Activated CD4-positive, alpha-beta T cell treated with anti-CD3 and anti-CD28 coated beads, Interleukin-2, amount 10 ng/mL, durations not matched to agents 7 days and 5 days (primary cell): ENCODE results near the gene LMO7. TPM values are rescaled to one million over a fixed set of nuclear protein-coding genes. Genes with fewer than 3 reads are reported as not detected.

Experiments
- CTCF ChIA-PET: fragments of 350-600 bp; sonication (Branson Sonifier 250); formaldehyde crosslinking; loops from one replicate; lab custom pipeline; 2021; ENCODE audit warnings: antibody characterized with exemption; lab: Charles Lee
- POLR2A ChIA-PET: fragments of 350-600 bp; sonication (Branson Sonifier 250); formaldehyde crosslinking; loops from one replicate; lab custom pipeline; 2021; ENCODE audit warnings: antibody characterized with exemption; lab: Charles Lee
- DNase-seq: peaks from one replicate; pipeline ENCODE4 v3.0.0-alpha.2; 2020
- H3K27ac Mint-ChIP-seq: one replicate; pipeline ENCODE4 v1.8.0; 2021; ENCODE audit warnings: mild to moderate bottlenecking, moderate library complexity, mixed read lengths
- H3K27me3 Mint-ChIP-seq: one replicate; pipeline ENCODE4 v1.8.0; 2021; ENCODE audit warnings: mixed read lengths
- H3K36me3 Mint-ChIP-seq: one replicate; pipeline ENCODE4 v1.8.0; 2021; ENCODE audit warnings: low read depth, mixed read lengths
- H3K4me1 Mint-ChIP-seq: one replicate; pipeline ENCODE4 v1.8.0; 2021; ENCODE audit warnings: mixed read lengths
- H3K4me3 Mint-ChIP-seq: one replicate; pipeline ENCODE4 v1.8.0; 2021; ENCODE audit warnings: mild to moderate bottlenecking, moderate library complexity, mixed read lengths
- H3K9me3 Mint-ChIP-seq: one replicate; pipeline ENCODE4 v1.8.0; 2021; ENCODE audit warnings: mixed read lengths
- total RNA-seq, 2 experiments: library from RNA; stranded (reverse); gene quantifications; one replicate each; pipeline ENCODE4 v1.2.3, GENCODE V29; 2021

The LMO7 gene
- total RNA-seq, 2 experiments from 2014 or later = 23.1 to 30.7 TPM

GRCh38 chr13:75803164-75803611, 167.1 kb downstream of the LMO7 start:
- H3K36me3 Mint-ChIP-seq = peaks cover 14% of the 10 kb centered on the region
- DNase-seq = peak; percentile 39
- CTCF ChIA-PET = interaction anchor here (0.6 kb wide), 1 partner anchor 132 kb away, joined by 3 read pairs; no protein-coding TSS in a partner anchor
- H3K27me3 Mint-ChIP-seq = no peaks in the 10 kb centered on the region
- peak overlapping the region; percentile 54 for H3K27ac Mint-ChIP-seq
- no peak overlapping the region for H3K4me3 Mint-ChIP-seq
- POLR2A ChIA-PET = interaction anchor here (0.6 to 1.0 kb wide), 2 partner anchors 42 to 216 kb away, joined by 3 to 4 read pairs; no protein-coding TSS in a partner anchor
- peaks cover 31% of the 10 kb centered on the region for H3K4me1 Mint-ChIP-seq
- peaks cover 2% of the 10 kb centered on the region for H3K9me3 Mint-ChIP-seq

- ChIA-PET CTCF (no interaction called here), POLR2A (no interaction called here)
- H3K4me3 Mint-ChIP-seq = no peak overlapping the region
These were observed 167.9 kb downstream of the LMO7 start for GRCh38 chr13:75804054-75804453.

GRCh38 chr13:75804605-75805004, 168.5 kb downstream of the LMO7 start:
- H3K36me3 Mint-ChIP-seq = peaks cover 14% of the 10 kb centered on the region
- H3K4me3 Mint-ChIP-seq = no peak overlapping the region
- no peak for DNase-seq
- no peak overlapping the region for H3K27ac Mint-ChIP-seq
- ChIA-PET CTCF (no interaction called here), POLR2A (no interaction called here)
- H3K27me3 Mint-ChIP-seq = no peaks in the 10 kb centered on the region
- H3K4me1 Mint-ChIP-seq = peaks cover 26% of the 10 kb centered on the region
- H3K9me3 Mint-ChIP-seq = peaks cover 2% of the 10 kb centered on the region

More at GRCh38 chr13:75804054-75804453, 167.9 kb downstream of the LMO7 start:
- Mint-ChIP-seq H3K27me3 (no peaks in the 10 kb centered on the region), H3K27ac (no peak overlapping the region), H3K9me3 (peaks cover 2% of the 10 kb centered on the region), H3K4me1 (peaks cover 26% of the 10 kb centered on the region), H3K36me3 (peaks cover 14% of the 10 kb centered on the region)
- DNase-seq = no peak

GRCh38 chr13:75806117-75806516, 170.0 kb downstream of the LMO7 start:
- no peaks in the 10 kb centered on the region for H3K27me3 Mint-ChIP-seq
- ChIA-PET CTCF (interaction anchor here (1.5 kb wide), 1 partner anchor 63 kb away, joined by 4 read pairs; no protein-coding TSS in a partner anchor), POLR2A (no interaction called here)
- H3K27ac Mint-ChIP-seq = no peak overlapping the region
- DNase-seq = no peak
- peaks cover 12% of the 10 kb centered on the region for H3K36me3 Mint-ChIP-seq
- H3K4me1 Mint-ChIP-seq = peaks cover 22% of the 10 kb centered on the region
- H3K4me3 Mint-ChIP-seq = no peak overlapping the region
- H3K9me3 Mint-ChIP-seq = peaks cover 2% of the 10 kb centered on the region

GRCh38 chr13:75811361-75811760, 175.2 kb downstream of the LMO7 start:
- ChIA-PET POLR2A (no interaction called here), CTCF (no interaction called here)
- H3K27ac Mint-ChIP-seq = no peak overlapping the region
- H3K4me1 Mint-ChIP-seq = no peaks in the 10 kb centered on the region
- H3K27me3 Mint-ChIP-seq = no peaks in the 10 kb centered on the region
- peaks cover 6% of the 10 kb centered on the region for H3K36me3 Mint-ChIP-seq
- H3K9me3 Mint-ChIP-seq = peaks cover 2% of the 10 kb centered on the region
- H3K4me3 Mint-ChIP-seq = no peak overlapping the region
- no peak for DNase-seq

- Mint-ChIP-seq H3K36me3 (peaks cover 6% of the 10 kb centered on the region), H3K4me1 (no peaks in the 10 kb centered on the region), H3K4me3 (no peak overlapping the region), H3K27ac (no peak overlapping the region), H3K27me3 (no peaks in the 10 kb centered on the region), H3K9me3 (peaks cover 2% of the 10 kb centered on the region)
- DNase-seq = no peak
- ChIA-PET POLR2A (no interaction called here), CTCF (no interaction called here)
These were observed 175.7 kb downstream of the LMO7 start for GRCh38 chr13:75811841-75812240.

- no peaks in the 10 kb centered on the region for H3K36me3 Mint-ChIP-seq
- no peaks in the 10 kb centered on the region for H3K27me3 Mint-ChIP-seq
- no peak overlapping the region for H3K27ac Mint-ChIP-seq
- no peaks in the 10 kb centered on the region for H3K4me1 Mint-ChIP-seq
- POLR2A ChIA-PET = no interaction called here
- no peak for DNase-seq
- CTCF ChIA-PET = no interaction called here
- H3K9me3 Mint-ChIP-seq = no peaks in the 10 kb centered on the region
- H3K4me3 Mint-ChIP-seq = no peak overlapping the region
These were observed 176.6 kb downstream of the LMO7 start for GRCh38 chr13:75812751-75813181.

GRCh38 chr13:75813323-75813722, 177.2 kb downstream of the LMO7 start:
- POLR2A ChIA-PET = no interaction called here
- no peaks in the 10 kb centered on the region for H3K9me3 Mint-ChIP-seq
- no peak overlapping the region for H3K27ac Mint-ChIP-seq
- no peak overlapping the region for H3K4me3 Mint-ChIP-seq
- no peak for DNase-seq
- H3K4me1 Mint-ChIP-seq = no peaks in the 10 kb centered on the region
- H3K36me3 Mint-ChIP-seq = no peaks in the 10 kb centered on the region
- CTCF ChIA-PET = no interaction called here
- H3K27me3 Mint-ChIP-seq = no peaks in the 10 kb centered on the region

GRCh38 chr13:75818179-75818967, 182.2 kb downstream of the LMO7 start:
- Mint-ChIP-seq H3K27ac (no peak overlapping the region), H3K27me3 (no peaks in the 10 kb centered on the region), H3K4me1 (no peaks in the 10 kb centered on the region), H3K36me3 (peaks cover 3% of the 10 kb centered on the region), H3K9me3 (no peaks in the 10 kb centered on the region), H3K4me3 (no peak overlapping the region)
- ChIA-PET CTCF (no interaction called here), POLR2A (no interaction called here)
- DNase-seq = no peak

- no peaks in the 10 kb centered on the region for H3K4me1 Mint-ChIP-seq
These were observed 182.8 kb downstream of the LMO7 start for GRCh38 chr13:75818968-75819225.

GRCh38 chr13:75825161-75825560, 189.0 kb downstream of the LMO7 start:
- H3K4me3 Mint-ChIP-seq = no peak overlapping the region
- CTCF ChIA-PET = interaction anchor here (1.0 kb wide), 1 partner anchor 64 kb away, joined by 3 read pairs; no protein-coding TSS in a partner anchor

More at GRCh38 chr13:75818968-75819225, 182.8 kb downstream of the LMO7 start:
- DNase-seq = no peak
- Mint-ChIP-seq H3K36me3 (peaks cover 5% of the 10 kb centered on the region), H3K9me3 (no peaks in the 10 kb centered on the region), H3K27me3 (no peaks in the 10 kb centered on the region), H3K27ac (no peak overlapping the region), H3K4me3 (no peak overlapping the region)
- CTCF ChIA-PET = no interaction called here
- POLR2A ChIA-PET = no interaction called here

GRCh38 chr13:75825594-75825993, 189.5 kb downstream of the LMO7 start:
- H3K27ac Mint-ChIP-seq = no peak overlapping the region
- H3K4me1 Mint-ChIP-seq = no peaks in the 10 kb centered on the region
- no peak for DNase-seq
- peaks cover 2% of the 10 kb centered on the region for H3K9me3 Mint-ChIP-seq
- POLR2A ChIA-PET = no interaction called here
- no peaks in the 10 kb centered on the region for H3K27me3 Mint-ChIP-seq
- H3K36me3 Mint-ChIP-seq = peaks cover 7% of the 10 kb centered on the region
- no peak overlapping the region for H3K4me3 Mint-ChIP-seq
- CTCF ChIA-PET = no interaction called here

More at GRCh38 chr13:75825161-75825560, 189.0 kb downstream of the LMO7 start:
- H3K36me3 Mint-ChIP-seq = peaks cover 7% of the 10 kb centered on the region
- H3K4me1 Mint-ChIP-seq = no peaks in the 10 kb centered on the region
- POLR2A ChIA-PET = no interaction called here
- H3K27me3 Mint-ChIP-seq = no peaks in the 10 kb centered on the region
- no peak overlapping the region for H3K27ac Mint-ChIP-seq
- no peak for DNase-seq
- peaks cover 2% of the 10 kb centered on the region for H3K9me3 Mint-ChIP-seq

GRCh38 chr13:75826391-75826790, 190.3 kb downstream of the LMO7 start:
- no peak for DNase-seq
- ChIA-PET CTCF (no interaction called here), POLR2A (no interaction called here)
- Mint-ChIP-seq H3K36me3 (peaks cover 8% of the 10 kb centered on the region), H3K4me1 (no peaks in the 10 kb centered on the region), H3K27ac (no peak overlapping the region), H3K9me3 (peaks cover 10% of the 10 kb centered on the region), H3K27me3 (no peaks in the 10 kb centered on the region), H3K4me3 (no peak overlapping the region)
